Duodenal mucosa (tissue), 2 donors: ENCODE results near the gene CCDC197.

Experiments used
- H3K27ac ChIP-seq: one replicate; pipeline ENCODE4 v1.7.0; 2013; ENCODE audit warnings: low read depth, low read length
- H3K27me3 ChIP-seq, 2 donors: one replicate each; pipeline ENCODE4 v1.7.0; 2013; ENCODE audit warnings: low read length in 2 of 2, control low read depth in 1 of 2; ENCODE audit not compliant: insufficient read depth in 2 of 2, control insufficient read depth in 1 of 2
- H3K36me3 ChIP-seq, 2 donors: one replicate each; pipeline ENCODE4 v1.7.0; 2013; ENCODE audit warnings: low read length in 2 of 2, control low read depth in 1 of 2; ENCODE audit not compliant: insufficient read depth in 2 of 2, control insufficient read depth in 1 of 2
- H3K4me1 ChIP-seq, 2 donors: one replicate each; pipeline ENCODE4 v1.7.0; 2013; ENCODE audit warnings: low read length in 2 of 2, control low read depth in 1 of 2; ENCODE audit not compliant: insufficient read depth in 2 of 2, control insufficient read depth in 1 of 2
- H3K4me3 ChIP-seq, 2 donors: one replicate each; pipeline ENCODE4 v1.7.0; 2013; ENCODE audit warnings: low read length in 2 of 2, low read depth in 1 of 2
- H3K9ac ChIP-seq, 2 donors: one replicate each; pipeline ENCODE4 v1.7.0; 2013; ENCODE audit warnings: low read length in 2 of 2, low read depth in 1 of 2
- H3K9me3 ChIP-seq, 2 donors: one replicate each; pipeline ENCODE4 v1.7.0; 2013; ENCODE audit warnings: low read length in 2 of 2, control low read depth in 1 of 2; ENCODE audit not compliant: control insufficient read depth in 1 of 2

Gene CCDC197

DNA sequence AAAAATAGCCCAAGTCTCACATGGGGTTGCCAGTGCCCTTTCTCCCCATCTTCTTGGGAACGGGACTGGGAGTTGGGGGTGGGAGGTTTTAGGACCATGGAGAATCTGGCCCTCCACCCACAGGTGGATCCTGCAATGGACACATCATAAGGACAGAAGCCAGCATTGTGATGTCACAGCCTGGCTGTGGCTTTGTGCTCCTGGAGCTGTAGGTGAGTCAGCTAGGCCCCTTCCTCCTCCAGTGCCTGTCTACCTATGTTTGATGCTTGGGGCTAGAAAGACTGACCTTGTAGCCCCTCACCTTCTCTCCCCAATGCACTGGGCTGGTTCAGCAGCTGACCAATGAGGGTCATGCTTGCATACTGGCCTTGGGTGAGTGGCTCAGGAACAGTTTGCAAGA is at the start of gene CCDC197:
TSS of gene CCDC197 (plus strand) at position 220 of the 400 bp plus-strand sequence. CDS start 831 bp downstream, outside the sequence.
- Histone ChIP-seq H3K4me1 (peaks cover 0 to 5% of the 10 kb centered on the region in 2 donors), H3K27me3 (no peaks in the 10 kb centered on the region), H3K4me3 (no peak within 1 kb of the TSS), H3K9ac (no peak within 1 kb of the TSS), H3K36me3 (no peaks in the 10 kb centered on the region), H3K27ac (no peak within 1 kb of the TSS), H3K9me3 (no peaks in the 10 kb centered on the region)

DNA sequence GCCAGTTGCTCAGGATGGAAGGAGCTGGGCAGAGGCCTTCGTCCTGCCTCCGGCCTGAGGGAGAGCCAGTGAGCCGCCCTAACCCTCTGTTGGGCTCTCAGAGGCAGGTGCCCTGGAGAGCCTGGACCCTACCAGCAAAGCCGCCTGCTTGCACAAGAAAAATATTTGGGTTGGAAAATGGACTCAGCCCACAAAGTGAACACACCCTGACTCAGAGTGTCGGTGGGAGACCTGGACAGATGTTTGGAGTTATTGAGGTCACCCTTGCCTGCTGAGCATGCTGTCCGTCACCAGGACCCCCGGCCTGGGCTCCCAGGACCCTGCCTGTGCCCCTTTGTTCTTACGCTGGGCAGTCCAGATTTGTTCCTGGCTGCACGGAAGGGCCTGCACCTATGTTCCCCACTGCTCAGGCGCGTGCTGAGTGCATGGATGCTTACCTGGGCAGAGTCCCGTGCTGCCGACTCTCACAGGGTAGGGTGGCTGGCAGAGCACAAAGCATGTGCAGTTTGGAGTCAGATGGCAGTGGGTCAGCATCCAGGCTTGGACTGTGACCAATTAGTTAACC is 47.5 kb upstream of the CCDC197 start:
- Histone ChIP-seq H3K4me1 (peaks cover 16% of the 10 kb centered on the region in 2 donors), H3K4me3 (no peak overlapping the region), H3K27ac (no peak overlapping the region), H3K9ac (no peak overlapping the region), H3K9me3 (no peaks in the 10 kb centered on the region), H3K36me3 (peaks cover 12 to 31% of the 10 kb centered on the region in 2 donors), H3K27me3 (no peaks in the 10 kb centered on the region)

DNA sequence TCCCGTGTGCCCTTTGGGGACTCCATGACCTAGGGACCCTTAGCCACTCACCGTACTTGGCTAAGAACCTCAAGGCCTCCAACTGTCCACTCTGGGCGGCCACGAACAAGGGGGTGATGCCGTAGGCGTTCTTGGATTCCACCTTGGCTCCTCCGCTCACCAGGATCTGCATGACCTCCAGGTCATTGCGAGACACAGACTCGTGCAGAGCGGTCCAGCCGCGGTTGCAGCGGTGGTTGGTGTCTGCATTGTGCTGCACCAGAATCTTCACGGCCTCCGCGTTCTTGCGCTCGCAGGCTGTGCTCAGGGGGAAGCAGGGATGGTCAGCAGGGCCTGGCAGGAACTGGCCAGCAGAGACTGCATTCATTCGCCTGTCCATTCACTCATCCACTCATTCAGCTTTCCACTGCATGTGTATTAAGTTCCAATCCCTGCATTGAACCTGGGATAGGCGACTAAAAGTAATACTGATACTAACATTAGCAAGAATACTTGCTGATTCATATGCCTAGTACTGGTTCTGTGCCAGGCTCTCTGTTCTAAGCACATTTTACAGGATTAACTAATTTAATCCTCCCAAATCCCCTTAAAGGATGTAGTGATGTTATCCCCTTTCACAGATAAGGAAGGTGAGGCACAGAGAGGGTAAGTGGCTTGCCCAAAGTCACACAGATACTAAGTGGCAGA is 46.0 kb upstream of the CCDC197 start:
- H3K27me3 ChIP-seq = no peaks in the 10 kb centered on the region
- no peaks in the 10 kb centered on the region for H3K9me3 ChIP-seq
- H3K4me3 ChIP-seq = no peak overlapping the region
- H3K4me1 ChIP-seq = peaks cover 16 to 19% of the 10 kb centered on the region in 2 donors
- H3K36me3 ChIP-seq = peaks cover 10 to 26% of the 10 kb centered on the region in 2 donors
- no peak overlapping the region for H3K9ac ChIP-seq
- H3K27ac ChIP-seq = no peak overlapping the region

DNA sequence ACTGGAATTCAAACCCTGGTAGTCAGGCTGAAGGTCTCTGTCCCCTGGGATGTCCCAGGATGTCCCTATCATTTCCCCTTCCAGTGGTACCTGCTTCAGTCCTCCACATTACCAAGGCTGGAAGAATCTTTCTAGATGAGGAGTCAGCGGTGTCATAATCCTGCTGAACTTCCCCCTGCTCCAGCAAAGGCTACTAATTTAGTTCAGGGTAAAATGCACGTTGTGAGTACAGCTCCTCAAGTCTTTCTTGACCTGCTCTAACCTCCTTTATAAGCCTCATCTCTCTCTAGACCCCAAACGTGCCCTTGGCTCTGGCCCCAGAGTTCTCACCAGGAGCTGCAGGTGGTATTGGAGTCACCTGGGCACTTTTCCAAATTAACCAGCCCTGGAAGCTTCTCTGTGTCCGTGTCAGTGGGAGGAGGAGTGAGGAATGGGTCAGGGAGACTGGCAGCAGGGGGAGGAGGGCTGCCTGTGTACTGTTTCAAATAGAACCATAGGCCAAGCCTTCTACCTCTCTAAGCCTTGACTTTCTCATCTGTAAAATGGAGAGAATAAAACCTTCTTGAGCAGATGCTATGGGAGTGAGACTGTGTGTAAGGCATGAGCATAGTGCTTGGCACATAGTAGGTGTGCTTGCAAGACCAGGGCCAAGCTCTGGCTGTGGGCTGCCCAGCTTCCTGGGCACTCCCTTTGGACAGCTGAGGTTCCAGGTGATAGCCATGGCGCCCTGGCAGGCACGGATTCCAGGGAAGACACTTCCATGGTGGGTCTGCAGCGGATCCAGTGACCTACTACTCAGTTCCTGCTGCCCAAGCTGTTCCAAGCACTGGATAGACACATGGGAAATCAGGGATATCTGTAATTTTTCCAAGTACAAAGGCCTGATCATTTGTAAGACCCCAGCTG is 45.2 kb upstream of the CCDC197 start:
- Histone ChIP-seq H3K9ac (no peak overlapping the region), H3K36me3 (peaks cover 10 to 19% of the 10 kb centered on the region in 2 donors), H3K4me3 (no peak overlapping the region), H3K27ac (no peak overlapping the region), H3K4me1 (peaks cover 16 to 25% of the 10 kb centered on the region in 2 donors), H3K9me3 (no peaks in the 10 kb centered on the region), H3K27me3 (no peaks in the 10 kb centered on the region)

DNA sequence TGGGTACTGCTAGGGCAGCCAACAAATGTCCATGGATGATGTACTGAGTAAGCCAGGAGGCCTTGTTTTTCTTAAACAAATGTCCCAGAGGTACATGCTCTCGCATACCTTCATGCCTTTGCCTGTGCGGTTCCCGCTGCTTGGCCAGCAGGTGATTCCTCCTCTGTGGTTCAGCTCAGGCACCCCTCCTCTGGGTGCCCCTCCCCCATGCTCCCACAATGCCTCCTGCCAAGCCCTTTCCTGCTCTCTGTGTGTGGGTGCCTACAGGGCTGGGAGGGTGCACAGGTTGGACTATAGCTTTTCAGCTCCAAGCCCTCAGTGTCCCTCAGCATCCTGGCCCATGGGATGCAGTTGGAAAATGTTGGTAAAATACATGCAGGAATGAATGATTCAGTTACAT is 44.3 kb upstream of the CCDC197 start:
- Histone ChIP-seq H3K27ac (no peak overlapping the region), H3K36me3 (peaks cover 10 to 14% of the 10 kb centered on the region in 2 donors), H3K9me3 (no peaks in the 10 kb centered on the region), H3K4me3 (peak overlapping the region in 1 of 2 donors; percentile 44), H3K9ac (no peak overlapping the region), H3K4me1 (peaks cover 24 to 33% of the 10 kb centered on the region in 2 donors), H3K27me3 (no peaks in the 10 kb centered on the region)

DNA sequence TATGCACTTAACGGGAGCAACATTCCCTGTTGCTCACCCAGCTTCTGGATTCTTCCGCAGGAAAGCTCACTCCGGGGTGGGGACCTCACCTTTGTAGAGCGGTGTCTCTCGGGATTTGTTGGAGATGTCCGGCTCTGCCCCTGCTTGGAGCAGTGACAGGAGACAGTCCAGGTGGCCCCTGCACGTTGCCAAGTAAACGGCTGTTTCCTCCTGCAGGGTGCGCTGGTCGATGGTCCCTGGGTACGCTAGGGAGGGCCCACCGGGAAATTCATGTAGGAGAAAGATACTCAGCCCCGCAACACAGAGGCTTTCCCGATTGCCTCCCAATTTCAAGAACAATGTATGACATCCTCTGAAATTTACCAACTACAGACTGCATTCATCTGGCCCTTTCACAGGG is 43.8 kb upstream of the CCDC197 start:
- Histone ChIP-seq H3K9me3 (no peaks in the 10 kb centered on the region), H3K4me3 (peak overlapping the region; percentile 33 to 44), H3K27ac (no peak overlapping the region), H3K4me1 (peaks cover 28 to 38% of the 10 kb centered on the region in 2 donors), H3K36me3 (peaks cover 10 to 11% of the 10 kb centered on the region in 2 donors), H3K9ac (peak overlapping the region; percentile 34 to 44), H3K27me3 (no peaks in the 10 kb centered on the region)

DNA sequence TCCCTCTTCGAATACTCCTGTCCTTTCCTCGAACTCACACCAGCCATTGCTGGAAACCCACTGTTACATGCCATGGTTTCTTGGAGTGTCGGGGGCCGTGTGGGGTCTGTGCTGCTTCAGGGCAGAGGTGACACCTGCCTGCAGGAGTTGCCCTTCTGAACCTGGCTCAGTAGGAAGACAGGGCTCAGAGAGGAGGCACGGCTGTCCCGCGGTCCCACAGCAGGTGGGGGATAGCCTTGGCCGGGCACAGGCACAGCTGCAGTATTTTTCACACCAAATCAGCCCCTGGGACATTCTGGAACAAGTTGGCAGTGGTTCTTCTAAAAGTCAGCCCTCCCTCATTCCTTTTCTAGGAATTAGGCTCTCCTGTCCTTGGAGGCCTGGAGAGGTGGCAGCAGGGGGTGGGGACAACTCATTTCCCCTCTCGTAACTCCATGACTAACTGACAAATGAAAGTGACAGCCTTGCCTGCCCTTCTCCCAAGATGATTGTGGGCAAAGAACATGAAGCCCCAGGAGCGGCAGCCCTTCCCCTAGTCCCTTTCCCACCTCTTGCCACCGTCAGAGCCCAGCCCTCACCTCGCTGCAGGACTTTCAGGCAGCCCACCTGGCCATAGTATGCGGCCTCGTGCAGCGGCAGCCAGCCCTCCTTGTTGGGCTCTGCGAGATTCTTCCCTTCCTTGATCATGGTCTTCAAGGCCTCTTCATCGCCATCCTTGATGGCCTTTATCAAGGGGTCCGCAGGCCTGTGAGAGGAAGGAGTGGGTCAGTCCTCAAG is 43.2 kb upstream of the CCDC197 start:
- Histone ChIP-seq H3K27ac (peak overlapping the region; percentile 24), H3K9me3 (no peaks in the 10 kb centered on the region), H3K36me3 (peaks cover 9 to 10% of the 10 kb centered on the region in 2 donors), H3K9ac (peak overlapping the region; percentile 34 to 44), H3K27me3 (no peaks in the 10 kb centered on the region), H3K4me3 (peak overlapping the region; percentile 33 to 44), H3K4me1 (peaks cover 35 to 44% of the 10 kb centered on the region in 2 donors)

DNA sequence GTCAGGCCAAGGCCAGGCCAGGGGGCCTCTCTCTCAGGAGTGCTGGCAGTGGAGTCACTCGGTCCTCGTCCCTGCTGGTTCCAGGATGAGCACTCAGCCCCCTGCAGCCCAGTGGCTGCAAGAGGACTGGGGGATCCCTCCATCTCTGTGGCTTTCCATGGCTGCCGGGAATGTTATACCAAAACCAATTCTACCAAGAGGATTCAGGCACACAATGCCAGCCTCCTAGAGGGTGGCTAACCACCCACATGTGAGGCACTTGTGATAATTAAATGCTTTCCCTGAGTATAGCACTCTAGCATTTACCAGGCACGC is 42.6 kb upstream of the CCDC197 start:
- Histone ChIP-seq H3K4me3 (peak overlapping the region; percentile 33 to 44), H3K36me3 (peaks cover 5 to 7% of the 10 kb centered on the region in 2 donors), H3K27ac (peak overlapping the region; percentile 24), H3K4me1 (peaks cover 40 to 50% of the 10 kb centered on the region in 2 donors), H3K27me3 (no peaks in the 10 kb centered on the region), H3K9me3 (no peaks in the 10 kb centered on the region), H3K9ac (peak overlapping the region in 1 of 2 donors; percentile 44)

DNA sequence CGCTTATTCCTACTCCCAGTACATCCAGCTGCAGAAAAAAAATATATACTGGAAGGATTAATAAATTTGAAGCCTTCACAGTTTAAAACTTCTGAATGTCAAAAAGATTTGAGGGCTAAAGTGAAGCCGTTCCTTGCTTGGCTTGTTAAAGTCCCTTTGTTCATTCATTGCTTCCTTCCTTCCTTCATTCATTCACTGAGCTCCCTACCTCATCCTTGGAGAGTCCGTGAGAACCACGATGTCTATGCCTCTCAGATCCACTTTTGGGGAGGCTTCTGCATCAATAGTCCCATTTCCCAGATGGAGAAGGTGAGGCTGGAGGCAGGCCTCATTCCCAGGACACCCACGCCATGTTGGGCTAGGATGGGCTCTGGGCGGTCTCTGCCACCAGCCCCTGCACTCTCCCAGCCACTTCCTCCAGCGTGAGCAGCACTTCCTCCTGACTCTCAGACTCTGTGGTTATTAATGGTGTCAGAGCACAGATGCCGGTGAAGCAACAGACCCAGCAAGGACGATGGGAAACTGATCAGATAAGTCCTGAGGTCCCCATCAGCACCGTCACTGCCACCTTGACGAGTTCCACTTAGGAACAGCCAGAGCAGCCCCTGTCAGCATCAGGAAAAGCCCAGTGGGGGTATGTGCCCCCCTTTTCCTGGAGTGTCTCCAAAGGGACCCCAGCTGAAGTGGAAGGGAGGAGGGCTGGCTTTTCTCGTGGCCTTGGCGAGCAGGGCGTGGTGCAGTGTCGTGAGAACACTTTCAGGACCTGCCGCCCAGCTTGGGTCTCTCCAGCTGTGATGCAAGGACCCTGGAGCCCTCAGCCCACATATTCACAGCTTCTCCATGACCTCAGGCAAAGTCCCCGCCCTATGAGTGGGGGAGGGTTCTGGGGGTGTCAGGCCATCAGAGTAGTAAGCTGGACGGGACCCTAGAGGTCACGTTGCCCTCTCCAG is 41.9 kb upstream of the CCDC197 start:
- peaks cover 47 to 57% of the 10 kb centered on the region in 2 donors for H3K4me1 ChIP-seq
- peak overlapping the region; percentile 65 for H3K27ac ChIP-seq
- peak overlapping the region; percentile 41 to 58 for H3K9ac ChIP-seq

More for the DNA sequence above, 41.9 kb upstream of the CCDC197 start:
- H3K27me3 ChIP-seq = no peaks in the 10 kb centered on the region
- peaks cover 0 to 3% of the 10 kb centered on the region in 2 donors for H3K36me3 ChIP-seq
- peak overlapping the region; percentile 33 to 44 for H3K4me3 ChIP-seq
- H3K9me3 ChIP-seq = no peaks in the 10 kb centered on the region
